Effector memory CD8-positive, alpha-beta T cell (primary cell): ENCODE measurements around the gene PHLDB2.

Experiments
- ATAC-seq: fragments of 150-1000 bp; cut with Tn5 transposase; replicated peaks from 2 replicates; pipeline ENCODE4 v1.10.0; 2021; ENCODE audit warnings: mild to moderate bottlenecking, moderate library complexity
- DNase-seq, 3 experiments: peaks; one replicate each; pipeline ENCODE4 v3.0.0; 2021
- H3K27ac Mint-ChIP-seq, 2 donors: one replicate each; pipeline ENCODE4 v1.8.0; 2022; ENCODE audit warnings: mild to moderate bottlenecking in 2 of 2, mixed read lengths in 2 of 2, moderate library complexity in 2 of 2
- H3K27me3 Mint-ChIP-seq, 2 donors: one replicate each; pipeline ENCODE4 v1.8.0; 2022; ENCODE audit warnings: mixed read lengths in 2 of 2
- H3K36me3 Mint-ChIP-seq: one replicate; pipeline ENCODE4 v1.8.0; 2022; ENCODE audit warnings: mild to moderate bottlenecking, moderate library complexity, mixed read lengths; ENCODE audit not compliant: insufficient read depth
- H3K4me1 Mint-ChIP-seq, 2 donors: one replicate each; pipeline ENCODE4 v1.8.0; 2022; ENCODE audit warnings: low read depth in 2 of 2, mixed read lengths in 2 of 2
- H3K4me3 Mint-ChIP-seq, 2 donors: one replicate each; pipeline ENCODE4 v1.8.0; 2022; ENCODE audit warnings: mild to moderate bottlenecking in 2 of 2, mixed read lengths in 2 of 2, moderate library complexity in 2 of 2
- H3K9me3 Mint-ChIP-seq, 2 donors: one replicate each; pipeline ENCODE4 v1.8.0; 2022; ENCODE audit warnings: mixed read lengths in 2 of 2

The PHLDB2 gene

DNA sequence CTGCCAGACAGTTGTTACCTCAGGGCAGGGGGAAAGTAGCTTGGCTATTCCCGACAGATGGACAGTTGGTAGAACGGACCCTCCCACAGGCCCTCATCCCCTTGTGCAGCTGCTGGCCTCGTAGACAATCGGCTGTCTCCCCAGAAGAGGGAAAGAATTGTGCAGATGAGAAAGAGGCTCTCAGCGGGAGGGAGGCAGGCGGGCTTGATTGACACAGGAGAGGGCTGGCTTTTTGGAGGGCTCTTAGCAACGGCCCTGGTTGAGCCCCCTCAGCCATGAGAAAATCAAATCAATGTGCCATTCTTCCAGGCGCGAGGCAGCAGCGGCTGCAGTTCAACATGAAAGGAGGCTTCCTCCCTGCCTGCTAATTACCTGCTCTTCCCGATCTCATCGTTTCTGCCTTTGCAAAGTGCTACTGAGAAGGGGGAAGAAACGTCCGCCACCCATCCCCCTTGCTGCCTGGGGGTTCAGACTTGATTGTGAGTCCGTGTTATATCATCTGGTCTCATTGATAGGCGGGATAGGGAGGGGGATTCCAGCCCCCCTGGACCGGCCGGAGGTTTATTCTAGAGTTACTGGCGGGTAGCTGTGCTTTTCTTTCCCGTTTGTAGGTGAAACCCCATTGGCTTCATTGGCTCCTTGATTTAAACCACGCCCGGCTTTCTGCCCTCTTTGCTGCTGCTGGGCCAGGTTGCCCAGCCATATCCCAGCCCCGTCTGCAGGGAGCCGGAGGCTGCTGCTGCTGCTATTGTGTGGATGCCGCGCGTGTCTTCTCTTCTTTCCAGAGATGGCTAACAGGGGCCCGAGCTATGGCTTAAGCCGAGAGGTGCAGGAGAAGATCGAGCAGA is 139.8 kb downstream of the PHLDB2 start, which contains the start of gene TAGLN3:
TSS of gene TAGLN3 (plus strand) at position 287 of the 848 bp plus-strand sequence. CDS start at position 788, 501 bp downstream.
- Mint-ChIP-seq H3K36me3 (peaks cover 3% of the 10 kb centered on the region), H3K27me3 (no peaks in the 10 kb centered on the region), H3K27ac (no peak within 1 kb of the TSS), H3K4me1 (peaks cover 18 to 20% of the 10 kb centered on the region in 2 donors), H3K4me3 (peak within 1 kb of the TSS; percentile 18 to 44), H3K9me3 (no peaks in the 10 kb centered on the region)
- DNase-seq = no peak
- ATAC-seq = no peak

DNA sequence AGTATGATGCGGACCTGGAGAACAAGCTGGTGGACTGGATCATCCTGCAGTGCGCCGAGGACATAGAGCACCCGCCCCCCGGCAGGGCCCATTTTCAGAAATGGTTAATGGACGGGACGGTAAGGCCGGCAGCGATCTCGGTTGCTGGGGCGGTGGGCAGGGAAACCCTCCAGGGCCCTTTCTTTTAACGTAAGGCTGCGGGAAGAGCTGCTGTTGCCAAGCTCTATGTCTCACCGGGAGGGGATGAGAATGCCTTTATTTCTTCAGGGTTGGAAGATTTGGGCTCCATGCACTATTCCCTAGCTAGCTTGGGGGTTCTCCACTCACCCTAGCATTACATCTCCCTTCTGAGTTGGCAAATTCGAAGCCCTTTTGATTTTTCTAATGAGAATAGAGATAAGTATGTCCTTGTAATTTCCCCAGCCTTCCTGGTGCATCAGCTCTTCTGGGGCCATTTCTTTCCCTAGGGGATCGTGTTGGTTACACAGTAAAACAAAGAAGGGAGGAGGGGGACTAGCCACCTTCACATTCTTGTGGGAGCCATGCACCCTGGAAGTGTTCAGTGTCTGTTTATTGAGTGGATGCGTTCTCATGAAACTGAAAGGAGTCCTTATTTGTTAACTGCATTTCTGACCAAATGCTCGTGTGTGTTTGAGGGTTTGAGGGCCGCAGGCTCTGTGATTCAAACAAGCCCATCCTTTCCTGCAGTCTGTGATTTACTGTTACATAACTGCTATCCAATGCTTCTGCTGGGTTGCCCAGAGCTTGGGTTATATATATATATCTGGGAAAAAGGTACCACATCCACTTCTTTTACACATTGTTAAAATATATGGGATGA is 140.6 kb downstream of the PHLDB2 start:
- H3K27ac Mint-ChIP-seq = no peak overlapping the region
- H3K4me1 Mint-ChIP-seq = peaks cover 20% of the 10 kb centered on the region in 2 donors
- H3K4me3 Mint-ChIP-seq = peak overlapping the region; percentile 18 to 44
- ATAC-seq = no peak
- no peak for DNase-seq
- H3K36me3 Mint-ChIP-seq = peaks cover 3% of the 10 kb centered on the region
- H3K9me3 Mint-ChIP-seq = no peaks in the 10 kb centered on the region
- no peaks in the 10 kb centered on the region for H3K27me3 Mint-ChIP-seq

DNA sequence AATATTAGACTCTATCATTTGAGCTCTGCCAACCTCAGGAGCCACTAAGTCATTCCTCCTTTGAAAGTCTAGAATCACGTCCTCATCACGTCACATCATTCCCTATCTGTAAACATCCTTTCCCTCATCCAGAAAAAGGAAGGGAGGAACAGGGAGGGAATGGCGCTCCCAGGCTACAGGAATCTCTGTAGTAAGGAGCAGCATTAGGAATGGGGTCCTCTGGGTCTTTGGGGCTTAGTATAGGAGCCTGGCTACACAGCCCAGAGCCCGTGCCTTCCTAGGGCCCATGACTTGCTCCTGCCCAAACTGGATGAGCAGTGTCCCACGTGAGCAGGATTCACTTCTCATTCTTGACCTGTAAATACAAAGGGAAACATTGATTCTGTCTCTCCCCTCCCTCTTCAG is 141.3 kb downstream of the PHLDB2 start:
- Mint-ChIP-seq H3K4me3 (no peak overlapping the region), H3K4me1 (peaks cover 20% of the 10 kb centered on the region in 2 donors), H3K36me3 (peaks cover 3% of the 10 kb centered on the region)

DNA sequence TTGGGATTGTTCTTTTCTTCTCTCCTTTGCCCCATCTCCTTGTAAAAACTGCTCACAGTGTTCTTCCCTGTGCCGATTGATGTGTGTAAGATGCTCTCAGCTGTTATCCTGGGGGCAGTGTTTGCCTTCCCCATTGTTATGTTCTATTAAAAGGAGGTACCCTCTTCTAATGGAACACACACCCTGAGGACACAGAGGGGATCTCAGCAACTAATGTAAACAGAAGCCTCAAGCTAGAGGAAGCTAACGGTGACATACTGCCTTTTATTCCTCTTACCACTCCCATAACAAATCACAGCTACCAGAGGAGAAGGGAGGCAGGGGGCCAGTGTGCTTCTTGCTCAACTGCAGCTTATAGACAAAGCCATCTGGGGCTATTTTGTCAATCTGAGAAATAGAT is 141.9 kb downstream of the PHLDB2 start:
- Mint-ChIP-seq H3K27ac (no peak overlapping the region), H3K4me3 (no peak overlapping the region), H3K4me1 (peaks cover 20% of the 10 kb centered on the region in 2 donors), H3K36me3 (peaks cover 3% of the 10 kb centered on the region), H3K9me3 (no peaks in the 10 kb centered on the region), H3K27me3 (no peaks in the 10 kb centered on the region)
- DNase-seq (no peak), ATAC-seq (no peak)

More for the DNA sequence above, 141.3 kb downstream of the PHLDB2 start:
- no peaks in the 10 kb centered on the region for H3K27me3 Mint-ChIP-seq
- no peak for ATAC-seq
- H3K27ac Mint-ChIP-seq = no peak overlapping the region
- no peak for DNase-seq
- no peaks in the 10 kb centered on the region for H3K9me3 Mint-ChIP-seq

DNA sequence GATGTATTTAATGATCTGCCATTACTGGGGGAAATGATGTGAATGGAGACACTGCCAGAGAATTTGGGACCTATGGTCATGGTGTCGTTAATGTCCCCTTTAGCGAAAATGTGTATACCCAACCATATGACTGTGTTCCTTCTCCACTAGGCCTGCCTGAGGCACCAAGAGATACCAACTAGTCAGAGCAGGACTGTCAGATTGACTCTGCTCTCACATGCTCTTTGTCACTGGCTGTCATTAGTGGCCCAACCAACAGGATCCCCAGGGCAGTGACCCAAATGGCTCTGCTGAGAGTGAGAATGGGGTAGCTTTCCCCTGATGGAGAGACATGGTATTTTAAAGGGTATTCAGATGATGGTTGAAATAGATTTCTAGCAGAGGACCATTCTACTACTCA is 142.5 kb downstream of the PHLDB2 start:
- H3K36me3 Mint-ChIP-seq = peaks cover 3% of the 10 kb centered on the region
- no peak overlapping the region for H3K4me3 Mint-ChIP-seq
- ATAC-seq = no peak
- no peak overlapping the region for H3K27ac Mint-ChIP-seq
- H3K9me3 Mint-ChIP-seq = no peaks in the 10 kb centered on the region
- peaks cover 20% of the 10 kb centered on the region in 2 donors for H3K4me1 Mint-ChIP-seq
- H3K27me3 Mint-ChIP-seq = no peaks in the 10 kb centered on the region
- DNase-seq = no peak

DNA sequence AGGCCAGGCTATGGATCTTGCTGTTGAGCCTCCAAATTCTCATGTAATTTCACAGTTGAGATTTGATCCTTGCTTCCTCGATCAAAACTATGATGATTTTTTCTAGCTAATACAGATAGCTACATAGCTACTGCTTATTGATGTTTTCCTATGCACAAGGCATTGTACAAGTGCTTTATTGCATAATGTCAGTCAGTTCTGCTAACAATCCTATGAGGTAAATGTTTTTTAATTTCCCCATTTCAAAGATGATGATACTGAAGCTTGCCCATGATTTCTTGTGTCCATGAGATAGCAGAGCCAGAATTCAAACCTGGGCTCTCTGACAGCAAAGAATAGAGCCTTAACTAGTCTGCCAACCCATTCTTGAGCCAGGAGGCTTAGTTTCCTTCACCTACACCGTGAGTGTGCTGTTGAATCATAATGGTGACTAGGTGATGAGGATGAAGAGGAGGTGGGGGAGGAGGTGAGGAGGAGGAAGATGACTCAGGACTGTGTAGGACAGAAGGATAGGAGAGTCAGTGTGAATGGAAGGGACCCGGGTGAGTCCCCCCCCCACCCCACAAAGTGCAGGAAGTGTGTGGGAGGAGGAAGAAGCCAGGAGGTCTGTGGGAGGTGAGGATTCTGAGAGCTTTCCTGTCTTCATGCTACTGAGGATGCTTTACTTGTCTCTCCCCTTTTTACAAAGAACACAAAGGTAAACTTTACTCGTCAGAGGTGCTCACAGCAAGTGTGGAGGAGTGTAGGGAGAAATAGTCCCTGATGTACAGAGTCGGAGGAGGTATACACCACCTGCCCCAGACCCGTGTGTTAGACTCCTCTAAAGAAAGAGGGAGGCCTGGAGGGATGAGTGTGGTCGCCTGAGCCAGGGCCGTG is 143.3 kb downstream of the PHLDB2 start:
- H3K27me3 Mint-ChIP-seq = no peaks in the 10 kb centered on the region

GRCh38 chr3:112003321-112004080 is 144.4 kb downstream of the PHLDB2 start:
- H3K9me3 Mint-ChIP-seq = no peaks in the 10 kb centered on the region
- ATAC-seq = peak; percentile 17
- H3K27me3 Mint-ChIP-seq = no peaks in the 10 kb centered on the region
- no peak overlapping the region for H3K4me3 Mint-ChIP-seq
- H3K36me3 Mint-ChIP-seq = peaks cover 3% of the 10 kb centered on the region
- H3K27ac Mint-ChIP-seq = peak overlapping the region; percentile 4 to 15
- peaks cover 19 to 20% of the 10 kb centered on the region in 2 donors for H3K4me1 Mint-ChIP-seq
- DNase-seq = no peak

More for the DNA sequence above, 143.3 kb downstream of the PHLDB2 start:
- DNase-seq (no peak), ATAC-seq (peak; percentile 31)
- Mint-ChIP-seq H3K36me3 (peaks cover 3% of the 10 kb centered on the region), H3K27ac (peak overlapping the region; percentile 15 to 72), H3K9me3 (no peaks in the 10 kb centered on the region), H3K4me1 (peaks cover 20% of the 10 kb centered on the region in 2 donors), H3K4me3 (peak overlapping the region in 1 of 2 donors; percentile 7)

- H3K36me3 Mint-ChIP-seq = no peaks in the 10 kb centered on the region
These were observed 145.1 kb downstream of the PHLDB2 start for GRCh38 chr3:112004187-112004586.

DNA sequence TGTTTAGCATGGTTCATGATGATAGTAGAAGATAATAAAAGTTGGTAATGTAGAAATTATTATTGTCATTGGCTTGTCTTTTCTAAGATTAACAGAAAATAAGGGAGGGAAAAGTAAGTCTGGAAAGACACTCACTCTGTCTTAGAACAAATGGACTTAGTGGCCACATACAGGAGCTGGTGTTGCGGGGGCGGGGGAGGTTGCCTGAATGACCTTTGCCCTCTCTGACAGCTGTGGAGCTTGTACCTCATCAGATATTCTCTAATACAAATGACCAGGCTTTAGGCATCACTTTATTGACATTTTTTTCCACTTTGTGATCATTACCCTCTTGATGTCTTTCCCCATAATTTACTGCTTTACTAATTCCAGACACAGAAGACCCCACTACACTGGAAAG is 145.6 kb downstream of the PHLDB2 start:
- Mint-ChIP-seq H3K27me3 (no peaks in the 10 kb centered on the region), H3K9me3 (no peaks in the 10 kb centered on the region), H3K36me3 (no peaks in the 10 kb centered on the region), H3K4me3 (no peak overlapping the region), H3K27ac (no peak overlapping the region), H3K4me1 (peaks cover 18 to 20% of the 10 kb centered on the region in 2 donors)
- no peak for ATAC-seq
- no peak for DNase-seq

More at GRCh38 chr3:112004187-112004586, 145.1 kb downstream of the PHLDB2 start:
- ATAC-seq (no peak), DNase-seq (no peak)
- no peaks in the 10 kb centered on the region for H3K27me3 Mint-ChIP-seq
- H3K27ac Mint-ChIP-seq = peak overlapping the region; percentile 4 to 15
- H3K4me1 Mint-ChIP-seq = peaks cover 18 to 20% of the 10 kb centered on the region in 2 donors
- no peaks in the 10 kb centered on the region for H3K9me3 Mint-ChIP-seq
- no peak overlapping the region for H3K4me3 Mint-ChIP-seq

DNA sequence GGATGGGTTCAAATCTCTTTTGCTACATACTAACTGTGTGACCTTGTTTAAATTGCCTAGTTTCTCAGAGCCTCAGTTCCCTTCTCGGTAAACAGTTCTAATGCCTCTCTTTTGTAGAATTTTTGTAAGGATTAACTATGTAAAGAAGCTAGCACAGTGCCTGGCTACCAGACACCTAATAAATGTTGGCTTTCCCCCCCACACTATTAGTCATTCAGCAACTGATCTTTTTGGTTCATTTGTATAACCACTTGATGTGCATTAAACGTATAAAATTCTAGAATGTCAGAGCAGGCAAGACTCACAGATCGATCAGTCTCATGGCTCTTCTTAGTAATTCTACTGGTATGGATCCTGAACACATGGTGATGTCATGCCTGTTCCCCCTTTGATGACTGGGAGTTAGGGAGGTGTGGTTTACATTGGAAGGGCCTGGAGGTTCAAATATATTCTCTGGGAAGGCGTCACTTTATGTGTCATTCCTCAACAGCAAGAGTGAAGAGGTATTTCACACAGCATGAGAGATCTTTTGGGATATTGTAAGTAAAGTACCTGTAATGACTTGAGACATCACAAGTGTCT is 146.1 kb downstream of the PHLDB2 start:
- no peaks in the 10 kb centered on the region for H3K36me3 Mint-ChIP-seq
- DNase-seq = no peak
- H3K4me1 Mint-ChIP-seq = peaks cover 18 to 20% of the 10 kb centered on the region in 2 donors
- H3K27ac Mint-ChIP-seq = no peak overlapping the region
- H3K27me3 Mint-ChIP-seq = no peaks in the 10 kb centered on the region
- H3K4me3 Mint-ChIP-seq = no peak overlapping the region
- no peak for ATAC-seq
- no peaks in the 10 kb centered on the region for H3K9me3 Mint-ChIP-seq

- H3K4me1 Mint-ChIP-seq = peaks cover 11 to 15% of the 10 kb centered on the region in 2 donors
These were observed 148.6 kb downstream of the PHLDB2 start for GRCh38 chr3:112007633-112008032.

DNA sequence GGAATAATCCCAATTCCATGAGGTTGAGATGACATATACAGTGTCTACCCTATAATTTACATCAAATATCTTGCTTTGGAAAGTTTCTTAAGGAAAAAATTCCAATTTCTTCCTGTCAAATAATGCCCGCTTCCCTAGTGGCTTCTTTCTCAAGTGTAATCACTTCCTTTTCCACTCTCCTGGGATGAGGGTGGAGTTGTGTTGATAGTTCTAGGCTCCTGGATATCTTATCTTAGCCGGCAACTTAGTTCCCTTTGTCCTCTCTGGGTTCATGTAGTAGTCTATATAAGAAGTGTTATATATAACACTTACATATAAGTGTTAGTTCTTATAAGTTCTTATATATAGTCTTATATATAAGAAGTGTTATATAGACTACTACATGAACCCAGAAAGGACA is 150.6 kb downstream of the PHLDB2 start:
- Mint-ChIP-seq H3K36me3 (no peaks in the 10 kb centered on the region), H3K4me3 (no peak overlapping the region), H3K9me3 (no peaks in the 10 kb centered on the region), H3K4me1 (peaks cover 4 to 7% of the 10 kb centered on the region in 2 donors), H3K27me3 (no peaks in the 10 kb centered on the region), H3K27ac (no peak overlapping the region)
- no peak for DNase-seq
- no peak for ATAC-seq

More at GRCh38 chr3:112007633-112008032, 148.6 kb downstream of the PHLDB2 start:
- Mint-ChIP-seq H3K9me3 (no peaks in the 10 kb centered on the region), H3K4me3 (no peak overlapping the region), H3K36me3 (no peaks in the 10 kb centered on the region), H3K27ac (no peak overlapping the region), H3K27me3 (no peaks in the 10 kb centered on the region)
- DNase-seq (no peak), ATAC-seq (no peak)
